K562 (cell line): ENCODE data around the gene WDR91. TPM values are rescaled to one million over a fixed set of nuclear protein-coding genes. Genes with fewer than 3 reads are reported as not detected.

ENCODE experiments used
- CBX1 ChIP-seq: sonication (generic); IDR thresholded peaks from 2 replicates; pipeline ENCODE4 v1.6.1; 2016; ENCODE audit warnings: antibody characterized with exemption, low read depth, mild to moderate bottlenecking
- HIVEP1 ChIP-seq: fragments of 250-450 bp; sonication (Bioruptor Pico); IDR thresholded peaks from 2 replicates; pipeline ENCODE4 v1.4.0; 2020; ENCODE audit warnings: mild to moderate bottlenecking
- JUND ChIP-seq, 2 experiments: IDR thresholded peaks; 2 replicates in 1 of 2; 3 replicates in 1 of 2; pipeline ENCODE4 v1.6.1; 2011; ENCODE audit warnings: borderline replicate concordance in 2 of 2, low read depth in 2 of 2, low read length in 2 of 2, improper control_type of control experiment in 1 of 2, missing biosample characterization in 1 of 2, missing genetic modification characterization in 1 of 2, missing genetic modification reagents in 1 of 2
- MTA1 ChIP-seq: fragments of 450-650 bp; IDR thresholded peaks from 2 replicates; pipeline ENCODE4 v1.6.1; 2017; ENCODE audit warnings: borderline replicate concordance
- NCOA1 ChIP-seq: fragments of 450-650 bp; IDR thresholded peaks from 2 replicates; pipeline ENCODE4 v1.6.1; 2016; ENCODE audit warnings: low read depth
- NR1H2 ChIP-seq: sonication (generic); formaldehyde crosslinking; IDR thresholded peaks from 2 replicates; pipeline ENCODE4 v1.4.0; 2020; ENCODE audit warnings: mild to moderate bottlenecking, missing genetic modification reagents
- SMAD1 ChIP-seq: fragments of 150-350 bp; IDR thresholded peaks from 2 replicates; pipeline ENCODE4 v1.6.1; 2014; ENCODE audit warnings: low read length, low read depth; ENCODE audit not compliant: partially characterized antibody
- SMARCB1 ChIP-seq: IDR thresholded peaks from 2 replicates; pipeline ENCODE4 v1.6.1; 2011; ENCODE audit warnings: improper control_type of control experiment, low read depth; ENCODE audit not compliant: insufficient read length
- SMC3 ChIP-seq: conservative IDR thresholded peaks from 2 replicates; pipeline ENCODE4 v1.6.1; 2011; ENCODE audit warnings: low read depth, low read length, improper control_type of control experiment; ENCODE audit not compliant: insufficient read depth
- TAF9B ChIP-seq: fragments of 450-650 bp; IDR thresholded peaks from 2 replicates; pipeline ENCODE4 v1.6.1; 2018; ENCODE audit warnings: mild to moderate bottlenecking; ENCODE audit not compliant: partially characterized antibody
- ZFP30 ChIP-seq: fragments of 250-450 bp; sonication (Bioruptor Pico); IDR thresholded peaks from 2 replicates; pipeline ENCODE4 v1.8.0; 2022; ENCODE audit warnings: moderate library complexity, mild to moderate bottlenecking, inconsistent platforms, borderline replicate concordance
- ZKSCAN8 ChIP-seq: fragments of 200-800 bp; sonication (Bioruptor generic); IDR thresholded peaks from 2 replicates; pipeline ENCODE4 v1.6.1; 2016; ENCODE audit warnings: missing genetic modification characterization, missing compliant biosample characterization
- ZNF143 ChIP-seq: sonication (generic); formaldehyde crosslinking; IDR thresholded peaks from 2 replicates; pipeline ENCODE4 v1.9.0; 2022; ENCODE audit warnings: mild to moderate bottlenecking, missing genetic modification reagents
- ZNF165 ChIP-seq: fragments of 250-450 bp; sonication (Bioruptor Pico); IDR thresholded peaks from 2 replicates; pipeline ENCODE4 v1.4.0; 2020; ENCODE audit warnings: borderline replicate concordance
- ZNF444 ChIP-seq: fragments of 250-450 bp; sonication (Bioruptor Pico); IDR thresholded peaks from 2 replicates; pipeline ENCODE4 v1.4.0; 2020; ENCODE audit warnings: mild to moderate bottlenecking, moderate library complexity
- ZNF79 ChIP-seq: fragments of 250-450 bp; sonication (Bioruptor Pico); IDR thresholded peaks from 2 replicates; pipeline ENCODE4 v1.4.0; 2020; ENCODE audit warnings: low read depth, mild to moderate bottlenecking, moderate library complexity
- polyA plus RNA-seq, 8 experiments: library from polyadenylated mRNA; depleted of rRNA in 4 of 8; stranded (reverse) in 5 of 8; unstranded in 3 of 8; fragments of >200 nt; fragmentation: Nextera tagmentation in 2 of 8; fragmentation: Illumina TruSeq in 1 of 8; extraction: Ambion mirVana in 2 of 8; extraction: Trizol in 1 of 8; gene quantifications; 2 replicates each; pipeline versions ENCODE4 v1.2.1 to v1.2.3, GENCODE V29; 2011 to 2014; ENCODE audit warnings: inconsistent platforms in 1 of 8, missing spikeins in 1 of 8
- total RNA-seq, 7 experiments: library from RNA; depleted of rRNA in 6 of 7; stranded (reverse); fragments of >200 nt in 6 of 7; fragmentation: Illumina TruSeq in 2 of 7; extraction: Trizol in 2 of 7; gene quantifications; 2 replicates each; pipeline versions ENCODE4 v1.2.1 to v1.2.3, GENCODE V29; 2011 to 2021; ENCODE audit warnings: low replicate concordance in 1 of 7
- TF ChIP-seq, protein P1 (sequence below): fragments of 250-450 bp; sonication (Bioruptor Pico); IDR thresholded peaks from 2 replicates; pipeline ENCODE4 v1.5.1; 2021; ENCODE audit warnings: mild to moderate bottlenecking
- TF ChIP-seq, protein P2 (sequence below): fragments of 450-650 bp; IDR thresholded peaks from 2 replicates; pipeline ENCODE4 v1.6.1; 2016; ENCODE audit warnings: borderline replicate concordance
- TF ChIP-seq, protein P3 (sequence below): fragments of 250-450 bp; sonication (Bioruptor Pico); IDR thresholded peaks from 2 replicates; pipeline ENCODE4 v1.5.0; 2021; ENCODE audit warnings: mild to moderate bottlenecking, moderate library complexity
- TF ChIP-seq, protein P4 (sequence below): fragments of 450-650 bp; formaldehyde crosslinking; IDR thresholded peaks from 2 replicates; pipeline ENCODE4 v1.4.0; 2020; ENCODE audit warnings: mild to moderate bottlenecking

The WDR91 gene
- total and polyA plus RNA-seq, 9 of the 15 experiments (the other 6 are each of a cell fraction or from before 2014, with no cell fraction given): 1.9 to 18.2 (median 9.8) TPM

DNA sequence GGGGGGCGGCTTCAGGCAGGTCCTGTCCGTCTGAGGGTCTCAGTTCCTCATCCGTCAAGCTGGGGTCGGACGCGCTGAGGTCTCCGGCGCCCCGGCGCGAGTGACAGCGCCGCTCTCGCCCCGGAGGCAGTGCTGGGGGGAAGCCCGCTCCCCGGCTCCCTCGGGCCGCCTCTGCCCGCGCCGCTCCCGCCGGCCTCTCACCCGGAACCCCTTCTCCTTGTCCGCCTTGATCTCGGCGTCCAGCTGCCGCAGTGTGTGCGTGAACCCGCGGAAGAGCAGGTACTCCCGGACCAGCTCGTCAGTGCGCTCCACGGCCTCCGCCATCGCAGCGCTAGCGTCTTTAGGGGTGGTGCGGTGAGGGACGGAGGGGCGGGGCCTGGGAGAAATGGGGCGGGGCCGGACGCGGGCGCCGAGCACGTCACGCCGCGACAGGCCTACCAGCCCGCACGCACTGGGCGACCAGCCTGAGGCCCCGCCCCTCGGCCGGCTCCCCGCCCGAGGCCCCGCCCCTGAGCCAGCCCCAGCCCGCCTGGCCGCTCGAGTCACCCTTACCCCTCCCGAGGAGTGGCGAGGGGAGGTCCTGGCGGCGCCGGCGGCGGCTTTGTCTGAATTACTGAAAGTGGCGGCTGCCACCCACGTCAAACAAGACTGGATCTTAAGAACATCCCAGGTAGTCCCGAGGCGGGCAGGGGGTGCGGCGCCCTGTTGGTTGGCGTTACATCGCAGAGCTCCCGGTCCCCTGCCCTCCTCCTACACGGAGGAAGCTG, at the start of gene WDR91 (continued):
- TF ChIP-seq MTA1: no peak
- no peak for TF ChIP-seq SMARCB1
- TF ChIP-seq ZNF444 (CRISPR knock-in tag): no peak
- TF ChIP-seq ZNF79 (CRISPR knock-in tag): no peak
- TF ChIP-seq HIVEP1 (CRISPR knock-in tag): no peak
- TF ChIP-seq, protein P1, sequence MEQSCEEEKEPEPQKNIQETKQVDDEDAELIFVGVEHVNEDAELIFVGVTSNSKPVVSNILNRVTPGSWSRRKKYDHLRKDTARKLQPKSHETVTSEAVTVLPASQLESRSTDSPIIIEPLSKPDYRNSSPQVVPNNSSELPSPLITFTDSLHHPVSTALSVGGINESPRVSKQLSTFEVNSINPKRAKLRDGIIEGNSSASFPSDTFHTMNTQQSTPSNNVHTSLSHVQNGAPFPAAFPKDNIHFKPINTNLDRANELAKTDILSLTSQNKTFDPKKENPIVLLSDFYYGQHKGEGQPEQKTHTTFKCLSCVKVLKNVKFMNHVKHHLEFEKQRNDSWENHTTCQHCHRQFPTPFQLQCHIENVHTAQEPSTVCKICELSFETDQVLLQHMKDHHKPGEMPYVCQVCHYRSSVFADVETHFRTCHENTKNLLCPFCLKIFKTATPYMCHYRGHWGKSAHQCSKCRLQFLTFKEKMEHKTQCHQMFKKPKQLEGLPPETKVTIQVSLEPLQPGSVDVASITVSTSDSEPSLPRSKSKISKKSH: no peak
- peak; percentile 56; the same call in 1 of the 2 replicates for TF ChIP-seq ZNF165
- no peak for TF ChIP-seq NR1H2 (CRISPR knock-in tag)
- TF ChIP-seq, protein P2, sequence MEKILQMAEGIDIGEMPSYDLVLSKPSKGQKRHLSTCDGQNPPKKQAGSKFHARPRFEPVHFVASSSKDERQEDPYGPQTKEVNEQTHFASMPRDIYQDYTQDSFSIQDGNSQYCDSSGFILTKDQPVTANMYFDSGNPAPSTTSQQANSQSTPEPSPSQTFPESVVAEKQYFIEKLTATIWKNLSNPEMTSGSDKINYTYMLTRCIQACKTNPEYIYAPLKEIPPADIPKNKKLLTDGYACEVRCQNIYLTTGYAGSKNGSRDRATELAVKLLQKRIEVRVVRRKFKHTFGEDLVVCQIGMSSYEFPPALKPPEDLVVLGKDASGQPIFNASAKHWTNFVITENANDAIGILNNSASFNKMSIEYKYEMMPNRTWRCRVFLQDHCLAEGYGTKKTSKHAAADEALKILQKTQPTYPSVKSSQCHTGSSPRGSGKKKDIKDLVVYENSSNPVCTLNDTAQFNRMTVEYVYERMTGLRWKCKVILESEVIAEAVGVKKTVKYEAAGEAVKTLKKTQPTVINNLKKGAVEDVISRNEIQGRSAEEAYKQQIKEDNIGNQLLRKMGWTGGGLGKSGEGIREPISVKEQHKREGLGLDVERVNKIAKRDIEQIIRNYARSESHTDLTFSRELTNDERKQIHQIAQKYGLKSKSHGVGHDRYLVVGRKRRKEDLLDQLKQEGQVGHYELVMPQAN: no peak
- TF ChIP-seq SMC3: no peak
- TF ChIP-seq ZFP30: no peak
- TF ChIP-seq JUND (IDR thresholded peaks at IDR 0.05; ENCODE audit: borderline replicate concordance, low read depth, low read length): 0 out of 2 replicates have a peak, but pooled peaks have one; percentile 5
- peak; percentile 54; the same call in 1 of the 3 replicates for TF ChIP-seq JUND (tag; IDR thresholded peaks at IDR 0.05; ENCODE audit: borderline replicate concordance, low read depth, low read length)
- TF ChIP-seq SMAD1: no peak
- TF ChIP-seq, protein P3, sequence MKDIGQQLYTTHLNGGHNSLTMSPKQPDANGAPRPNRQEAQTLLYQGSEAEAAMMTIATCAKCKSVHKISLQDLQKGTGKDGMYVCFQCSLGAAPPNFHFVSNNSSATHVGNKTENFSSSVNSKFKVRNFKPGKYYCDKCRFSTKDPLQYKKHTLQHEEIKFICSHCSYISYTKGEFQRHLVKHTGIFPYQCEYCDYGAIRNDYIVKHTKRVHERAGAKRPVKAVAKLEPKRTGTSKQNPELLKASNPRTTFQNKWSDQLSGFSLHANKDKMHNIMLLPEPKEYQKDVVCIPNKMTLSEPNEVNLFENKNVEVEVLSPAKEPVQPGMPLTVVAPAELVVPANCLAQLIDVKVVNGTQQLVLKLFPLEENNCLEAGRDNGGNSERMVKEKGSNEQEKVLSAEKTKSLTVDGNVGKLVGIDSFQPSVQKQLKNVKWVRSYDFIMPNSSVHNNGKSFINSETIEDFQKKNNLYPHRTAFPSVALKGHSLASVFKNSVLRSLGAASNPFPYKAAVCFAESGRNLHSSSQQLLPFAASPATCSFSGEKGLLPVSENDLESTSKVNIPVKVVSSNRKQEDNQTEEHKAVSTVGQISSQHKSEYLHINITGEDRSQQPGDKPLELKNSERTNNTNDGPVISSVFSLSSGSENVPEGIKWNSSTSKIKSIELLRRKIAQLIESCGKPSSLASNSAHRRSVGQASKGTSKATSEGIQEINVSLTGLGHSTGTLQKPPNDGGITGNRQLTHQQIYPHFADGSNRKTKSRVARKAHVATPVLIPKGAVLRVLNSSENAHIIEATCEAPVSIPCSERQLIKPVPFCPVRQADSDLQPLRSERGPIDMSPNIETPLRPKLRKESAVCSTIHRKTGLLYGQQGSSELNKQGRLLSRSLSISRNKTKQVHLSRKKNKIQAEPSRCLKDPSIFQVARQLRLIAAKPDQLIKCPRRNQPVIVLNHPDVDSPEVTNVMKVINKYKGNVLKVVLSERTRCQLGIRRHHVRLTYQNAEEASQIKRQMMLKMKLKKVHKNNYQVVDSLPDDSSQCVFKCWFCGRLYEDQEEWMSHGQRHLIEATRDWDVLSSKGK (CRISPR knock-in tag): no peak
- peak; percentile 49 for TF ChIP-seq ZNF143
- no peak for TF ChIP-seq ZKSCAN8 (CRISPR knock-in tag)
- no peak for TF ChIP-seq TAF9B
- TF ChIP-seq CBX1: peak; percentile 83
- TF ChIP-seq, protein P4, sequence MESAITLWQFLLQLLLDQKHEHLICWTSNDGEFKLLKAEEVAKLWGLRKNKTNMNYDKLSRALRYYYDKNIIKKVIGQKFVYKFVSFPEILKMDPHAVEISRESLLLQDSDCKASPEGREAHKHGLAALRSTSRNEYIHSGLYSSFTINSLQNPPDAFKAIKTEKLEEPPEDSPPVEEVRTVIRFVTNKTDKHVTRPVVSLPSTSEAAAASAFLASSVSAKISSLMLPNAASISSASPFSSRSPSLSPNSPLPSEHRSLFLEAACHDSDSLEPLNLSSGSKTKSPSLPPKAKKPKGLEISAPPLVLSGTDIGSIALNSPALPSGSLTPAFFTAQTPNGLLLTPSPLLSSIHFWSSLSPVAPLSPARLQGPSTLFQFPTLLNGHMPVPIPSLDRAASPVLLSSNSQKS (CRISPR knock-in tag): no peak
- no peak for TF ChIP-seq NCOA1
